GM21529 (cell line): ENCODE results near the gene PARP2.
"Not testable (repeated sequence)": the region's sequence is repeated elsewhere in the genome, so short reads cannot be mapped to it uniquely, and the experiment has no call there.

ENCODE experiments used
- ATAC-seq: cut with Tn5 transposase; IDR thresholded peaks from one replicate; pipeline ENCODE4 v1.9.1; 2021; ENCODE audit not compliant: unreplicated experiment

PARP2 gene, protein sequence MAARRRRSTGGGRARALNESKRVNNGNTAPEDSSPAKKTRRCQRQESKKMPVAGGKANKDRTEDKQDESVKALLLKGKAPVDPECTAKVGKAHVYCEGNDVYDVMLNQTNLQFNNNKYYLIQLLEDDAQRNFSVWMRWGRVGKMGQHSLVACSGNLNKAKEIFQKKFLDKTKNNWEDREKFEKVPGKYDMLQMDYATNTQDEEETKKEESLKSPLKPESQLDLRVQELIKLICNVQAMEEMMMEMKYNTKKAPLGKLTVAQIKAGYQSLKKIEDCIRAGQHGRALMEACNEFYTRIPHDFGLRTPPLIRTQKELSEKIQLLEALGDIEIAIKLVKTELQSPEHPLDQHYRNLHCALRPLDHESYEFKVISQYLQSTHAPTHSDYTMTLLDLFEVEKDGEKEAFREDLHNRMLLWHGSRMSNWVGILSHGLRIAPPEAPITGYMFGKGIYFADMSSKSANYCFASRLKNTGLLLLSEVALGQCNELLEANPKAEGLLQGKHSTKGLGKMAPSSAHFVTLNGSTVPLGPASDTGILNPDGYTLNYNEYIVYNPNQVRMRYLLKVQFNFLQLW

GRCh38 chr14:20343092-20343861 lies at the start of gene PARP2:
TSS of gene PARP2 (plus strand) at chr14:20343635. CDS start at chr14:20343642, 7 bp downstream.
- ATAC-seq, result peak; percentile 91

GRCh38 chr14:20294636-20295035 lies 48.8 kb upstream of the PARP2 start:
- ATAC-seq, result no peak

- peak; percentile 80 for ATAC-seq
Measured at GRCh38 chr14:20295067-20295466, 48.4 kb upstream of the PARP2 start.

DNA sequence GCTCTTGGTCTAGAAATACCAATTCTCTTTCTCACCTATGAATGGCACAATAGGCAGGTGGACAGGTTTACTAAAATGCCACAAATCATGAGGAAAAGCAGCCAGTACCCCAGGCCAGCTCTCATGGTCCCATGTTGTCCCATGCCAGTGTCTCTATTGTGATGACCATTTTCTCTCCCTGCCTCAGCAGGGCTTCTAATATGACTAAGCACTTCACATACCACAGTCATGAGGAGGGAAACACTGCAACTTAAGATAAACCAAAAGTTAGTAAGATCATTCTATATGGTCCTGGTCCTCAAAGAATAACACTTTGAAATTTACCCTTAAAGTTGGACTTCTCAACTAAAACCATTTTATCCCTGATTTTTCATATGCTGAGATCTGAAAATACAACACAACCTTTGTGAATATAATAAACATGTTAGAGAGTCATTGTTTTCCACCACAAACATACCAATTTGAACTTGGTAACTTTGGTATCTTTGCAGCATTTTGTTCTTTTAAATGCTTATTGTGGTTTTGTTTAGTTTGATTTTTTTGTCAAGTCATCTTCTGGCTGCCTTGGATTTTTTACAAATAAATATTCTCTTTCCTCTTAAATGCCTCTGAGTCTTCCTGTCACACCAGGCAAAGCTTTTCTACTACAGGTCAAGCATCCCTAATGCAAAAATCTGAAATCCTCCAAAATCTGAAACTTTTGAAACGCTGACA lies 41.2 kb upstream of the PARP2 start:
- ATAC-seq, result no peak

- ATAC-seq, result peak; percentile 96
Measured at GRCh38 chr14:20305265-20306078, 38.0 kb upstream of the PARP2 start, which contains the start of gene TTC5. TSS of gene TTC5 (minus strand) at chr14:20305951. CDS start at chr14:20305937, 14 bp downstream.

GRCh38 chr14:20306079-20306423 lies 37.4 kb upstream of the PARP2 start:
- no peak for ATAC-seq

DNA sequence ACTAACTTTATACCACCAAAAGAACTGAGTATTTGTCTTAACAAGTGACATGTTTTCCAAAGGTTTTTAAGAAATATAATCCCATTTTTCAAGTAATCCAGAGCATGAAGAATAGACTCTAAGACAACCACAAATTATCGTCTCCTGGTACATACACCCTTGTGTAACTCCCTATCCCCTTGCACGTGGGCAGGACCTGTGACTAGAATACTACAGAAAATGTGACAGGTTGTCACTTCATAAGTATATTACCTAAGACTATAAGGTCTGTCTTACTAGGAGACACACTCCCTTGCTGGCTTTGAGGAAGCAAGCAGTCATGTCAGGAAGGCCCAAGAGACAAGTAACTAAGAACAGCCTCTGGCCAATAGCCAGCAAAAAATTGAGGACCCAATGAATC lies 29.4 kb upstream of the PARP2 start:
- ATAC-seq, result no peak

DNA sequence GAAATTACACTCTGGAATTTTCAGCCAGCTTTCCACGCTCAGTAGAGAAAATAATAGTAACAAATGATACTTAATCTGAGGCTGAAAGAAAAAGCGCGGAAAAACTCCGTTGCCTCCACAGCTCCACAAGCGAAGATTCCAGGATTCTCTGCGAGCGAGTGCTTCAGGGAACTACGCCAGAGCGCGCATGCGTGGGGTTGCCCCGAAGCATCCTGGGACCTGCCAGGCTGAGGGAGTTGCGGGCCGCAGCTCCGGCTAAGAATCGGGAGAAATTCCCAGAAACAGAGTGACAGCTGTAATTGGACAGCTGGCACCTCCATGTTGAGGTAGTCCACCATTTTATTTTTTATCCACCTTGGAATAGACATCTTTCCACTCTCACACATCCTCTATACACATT lies 25.7 kb upstream of the PARP2 start:
- ATAC-seq, result no peak

DNA sequence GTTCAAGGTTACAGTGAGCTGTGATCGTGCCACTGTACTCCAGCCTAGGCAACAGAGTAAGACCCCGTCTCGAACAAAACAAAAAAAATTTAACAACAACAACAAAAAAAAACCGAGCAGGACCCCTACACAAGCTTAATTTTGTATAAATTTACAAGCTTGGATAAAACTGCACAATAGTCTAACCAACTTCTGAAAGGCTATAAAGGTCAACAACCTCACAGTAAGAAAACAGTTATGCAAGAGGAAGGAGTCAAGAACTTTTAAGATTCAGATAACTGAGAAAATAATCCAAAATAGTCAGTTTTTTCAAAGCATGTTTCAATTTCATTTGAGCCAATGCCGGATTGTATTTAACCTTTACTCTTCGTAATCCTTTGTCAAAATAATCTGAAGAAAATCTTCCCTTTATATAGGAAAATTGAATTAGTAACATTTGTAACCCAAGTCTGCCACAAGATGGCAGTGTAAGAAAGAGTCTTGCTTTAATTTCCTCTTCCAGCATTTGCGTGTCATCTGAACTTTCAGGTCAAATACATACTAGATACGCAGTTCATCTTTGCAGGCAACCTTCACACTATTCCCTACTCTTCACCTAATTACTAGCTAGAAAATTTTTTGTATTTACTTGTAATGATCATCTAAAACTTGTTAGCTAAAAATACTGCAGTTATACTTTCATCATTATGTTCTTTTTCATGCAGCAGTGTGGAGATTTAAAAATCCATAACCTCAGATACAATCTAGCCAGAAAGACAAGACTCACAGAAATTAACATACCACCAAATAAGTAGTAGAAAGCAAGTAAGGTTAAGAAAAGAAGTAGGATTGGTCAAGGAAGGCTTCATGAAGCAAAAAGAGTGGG lies 16.2 kb upstream of the PARP2 start:
- ATAC-seq, result peak; percentile 56

- no peak for ATAC-seq
Measured at GRCh38 chr14:20328705-20329104, 14.7 kb upstream of the PARP2 start.

DNA sequence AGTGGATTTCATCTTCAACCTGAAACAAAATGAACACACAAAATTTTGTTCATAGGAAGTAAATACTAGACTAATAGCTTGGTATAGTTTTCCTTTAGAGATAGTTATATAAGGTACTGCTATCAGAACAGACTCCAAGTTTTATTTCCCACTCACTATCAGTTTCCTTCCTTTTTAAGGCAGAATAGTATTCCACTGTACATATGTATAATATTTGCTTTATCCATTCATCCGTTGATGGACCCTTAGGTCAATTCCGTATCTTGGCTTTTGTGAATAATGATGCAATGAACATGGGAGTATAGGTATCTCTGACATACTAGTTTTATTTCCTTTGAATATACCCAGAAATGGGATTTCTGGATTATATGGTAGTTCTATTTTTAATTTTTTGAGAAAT lies 14.1 kb upstream of the PARP2 start:
- no peak for ATAC-seq

GRCh38 chr14:20331053-20331613 lies 12.3 kb upstream of the PARP2 start:
- no peak for ATAC-seq

GRCh38 chr14:20332431-20332787 lies 11.0 kb upstream of the PARP2 start:
- ATAC-seq, result no peak

- peak; percentile 98 for ATAC-seq
Measured at GRCh38 chr14:20332788-20333493, 10.5 kb upstream of the PARP2 start, which contains the start of gene CCNB1IP1. TSS of gene CCNB1IP1 (minus strand) at chr14:20333279. CDS start at chr14:20316523, 16,756 bp downstream.

GRCh38 chr14:20333494-20333841 lies 10.0 kb upstream of the PARP2 start:
- no peak for ATAC-seq

GRCh38 chr14:20334017-20334416 lies 9.4 kb upstream of the PARP2 start:
- no peak for ATAC-seq

DNA sequence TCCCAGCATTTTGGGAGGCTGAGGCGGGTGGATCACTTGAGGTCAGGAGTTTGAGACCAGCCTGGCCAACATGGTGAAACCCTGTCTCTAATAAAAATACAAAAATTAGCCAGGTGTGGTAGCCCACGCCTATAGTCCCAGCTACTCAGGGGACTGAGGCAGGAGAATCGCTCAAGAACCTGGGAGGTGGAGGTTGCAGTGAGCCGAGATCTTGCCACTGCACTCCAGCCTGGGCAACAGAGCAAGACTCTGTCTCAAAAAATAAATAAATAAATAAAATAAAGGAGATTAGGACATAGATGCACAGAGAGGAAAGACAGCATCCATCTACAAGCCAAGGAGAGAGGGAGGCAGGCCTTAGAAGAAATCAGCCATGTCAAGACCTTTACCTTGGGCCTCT lies 2.4 kb upstream of the PARP2 start:
- not testable (repeated sequence) for ATAC-seq

DNA sequence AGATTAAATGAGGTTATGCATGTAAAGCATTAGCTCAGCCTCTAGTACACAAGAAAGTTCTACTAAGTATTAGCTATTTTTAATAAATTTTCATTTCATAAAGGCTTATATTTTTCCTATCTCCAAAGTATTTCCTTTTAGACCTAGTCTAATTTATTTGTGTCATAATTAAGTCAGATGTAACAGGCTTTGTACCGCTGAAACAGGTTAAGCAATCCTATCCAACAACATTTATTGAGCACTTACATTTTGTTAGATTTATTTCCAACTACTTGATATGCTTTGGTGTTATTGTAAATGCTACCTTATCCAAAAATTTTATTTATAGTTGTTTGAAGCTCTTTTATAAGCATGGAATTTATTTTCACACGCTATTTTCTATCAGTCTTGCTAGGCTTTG lies 1.8 kb upstream of the PARP2 start:
- ATAC-seq, result no peak

GRCh38 chr14:20343862-20344220 lies 406 bp downstream of the PARP2 start:
- ATAC-seq, result no peak
